PC-9 (cell line): ENCODE data around the gene TSPEAR. TPM values are rescaled to one million over a fixed set of nuclear protein-coding genes. Genes with fewer than 3 reads are reported as not detected.

Experiments used
- BruUV-seq: library from RNA; stranded (reverse); fragments of 400-500 nt; replicated peaks from 2 replicates; lab custom pipeline; 2021; lab: Mats Ljungman, UMichigan
- CTCF ChIA-PET: fragments of 300-600 bp; sonication (Branson Sonifier 250); formaldehyde crosslinking; loops from one replicate; lab custom pipeline; 2022; ENCODE audit warnings: antibody characterized with exemption; lab: Charles Lee
- POLR2A ChIA-PET: fragments of 300-600 bp; sonication (Branson Sonifier 250); formaldehyde crosslinking; loops from one replicate; lab custom pipeline; 2022; ENCODE audit warnings: antibody characterized with exemption; ENCODE audit not compliant: unreplicated experiment; lab: Charles Lee
- DNase-seq, 2 experiments: peaks; one replicate each; pipeline versions ENCODE4 v3.0.0 to v3.0.0-alpha.2; 2015 to 2022; ENCODE audit warnings: mixed read lengths in 1 of 2
- H2AFZ ChIP-seq: fragments of 200-600 bp; sonication (generic); 2 replicates; pipeline ENCODE4 v1.8.1; 2017; ENCODE audit warnings: antibody characterized with exemption
- H3F3A ChIP-seq: fragments of 200-600 bp; sonication (generic); 2 replicates; pipeline ENCODE4 v1.8.1; 2017; ENCODE audit warnings: antibody characterized with exemption, mild to moderate bottlenecking, low read depth; ENCODE audit not compliant: insufficient read depth
- H3K27ac ChIP-seq: fragments of 200-600 bp; sonication (generic); 2 replicates; pipeline ENCODE4 v1.6.1; 2016; ENCODE audit warnings: mixed run types
- H3K27me3 ChIP-seq: fragments of 200-600 bp; sonication (generic); 2 replicates; pipeline ENCODE4 v1.6.1; 2016; ENCODE audit warnings: low read depth, mixed run types; ENCODE audit not compliant: insufficient read depth
- H3K36me3 ChIP-seq: fragments of 200-600 bp; sonication (generic); 2 replicates; pipeline ENCODE4 v1.6.1; 2016; ENCODE audit warnings: low read depth, mixed run types
- H3K4me1 ChIP-seq: fragments of 200-600 bp; sonication (generic); replicated peaks from 2 replicates; pipeline ENCODE4 v1.6.1; 2016; ENCODE audit warnings: mixed run types; ENCODE audit not compliant: insufficient read depth
- H3K4me2 ChIP-seq: fragments of 200-600 bp; sonication (generic); 2 replicates; pipeline ENCODE4 v1.6.1; 2017; ENCODE audit warnings: mixed run types
- H3K4me3 ChIP-seq: fragments of 200-600 bp; sonication (generic); 2 replicates; pipeline ENCODE4 v1.6.1; 2016; ENCODE audit warnings: mixed run types
- H3K79me2 ChIP-seq: fragments of 200-600 bp; sonication (generic); 2 replicates; pipeline ENCODE4 v1.6.1; 2017; ENCODE audit warnings: low read depth, mixed run types
- H3K9me2 ChIP-seq: fragments of 200-600 bp; sonication (generic); 2 replicates; pipeline ENCODE4 v1.8.1; 2017; ENCODE audit warnings: mild to moderate bottlenecking; ENCODE audit not compliant: insufficient read depth
- H3K9me3 ChIP-seq: fragments of 200-600 bp; sonication (generic); 2 replicates; pipeline ENCODE4 v1.8.1; 2016; ENCODE audit warnings: low read depth; ENCODE audit not compliant: insufficient read depth
- H4K20me1 ChIP-seq: fragments of 200-600 bp; sonication (generic); 2 replicates; pipeline ENCODE4 v1.8.1; 2017; ENCODE audit not compliant: insufficient read depth
- CTCF ChIP-seq: fragments of 200-600 bp; sonication (generic); conservative IDR thresholded peaks from 2 replicates; pipeline ENCODE4 v1.6.1; 2017; ENCODE audit warnings: mixed run types, antibody characterized with exemption, mild to moderate bottlenecking, moderate library complexity
- EZH2 ChIP-seq: fragments of 200-600 bp; sonication (generic); IDR thresholded peaks from 2 replicates; pipeline ENCODE4 v1.8.0; 2017; ENCODE audit warnings: antibody characterized with exemption, low read depth
- intact Hi-C: fragments of 100-400 bp; cut with micrococcal nuclease; formaldehyde crosslinking; loops from one replicate; pipeline ENCODE4 v1.10.0; 2022; ENCODE audit not compliant: unreplicated experiment
- total RNA-seq: library from RNA; stranded (reverse); gene quantifications from 2 replicates; pipeline ENCODE4 v1.2.3, GENCODE V29; 2021

The TSPEAR gene
- total RNA-seq, 1 experiment from 2014 or later = not detected

GRCh38 chr21:44702111-44702972, 9.0 kb downstream of the TSPEAR start:
- intact Hi-C loops = no loop called here
- DNase-seq = no peak
- ChIA-PET POLR2A (no interaction called here), CTCF (no interaction called here)
- Histone ChIP-seq H4K20me1 (no peaks in the 10 kb centered on the region), H3K9me3 (no peaks in the 10 kb centered on the region), H3K79me2 (no peaks in the 10 kb centered on the region), H3K27ac (no peak overlapping the region), H3K36me3 (no peaks in the 10 kb centered on the region), H3K27me3 (peaks cover 72% of the 10 kb centered on the region), H2AFZ (no peak overlapping the region), H3K9me2 (no peaks in the 10 kb centered on the region), H3F3A (no peaks in the 10 kb centered on the region), H3K4me2 (no peak overlapping the region), H3K4me1 (no peaks in the 10 kb centered on the region), H3K4me3 (no peak overlapping the region)
- no peak for TF ChIP-seq EZH2
- TF ChIP-seq CTCF = no peak
- BruUV-seq = no TSS peak

GRCh38 chr21:44701541-44701940, 9.8 kb downstream of the TSPEAR start:
- no peaks in the 10 kb centered on the region for H3K4me1 ChIP-seq
- no peaks in the 10 kb centered on the region for H3K36me3 ChIP-seq

GRCh38 chr21:44701023-44701400, 10.4 kb downstream of the TSPEAR start:
- no peaks in the 10 kb centered on the region for H3K79me2 ChIP-seq
- no peak for DNase-seq
- ChIA-PET CTCF (no interaction called here), POLR2A (no interaction called here)
- H3K27me3 ChIP-seq = peaks cover 76% of the 10 kb centered on the region
- intact Hi-C loops = no loop called here
- H3K4me1 ChIP-seq = no peaks in the 10 kb centered on the region
- no peak for TF ChIP-seq CTCF
- no peak for TF ChIP-seq EZH2
- no peak overlapping the region for H3K27ac ChIP-seq
- no peak overlapping the region for H2AFZ ChIP-seq
- H3K36me3 ChIP-seq = no peaks in the 10 kb centered on the region
- no peaks in the 10 kb centered on the region for H3K9me3 ChIP-seq
- H3K4me3 ChIP-seq = no peak overlapping the region
- no peaks in the 10 kb centered on the region for H3F3A ChIP-seq
- no TSS peak for BruUV-seq
- no peaks in the 10 kb centered on the region for H4K20me1 ChIP-seq
- H3K9me2 ChIP-seq = no peaks in the 10 kb centered on the region
- no peak overlapping the region for H3K4me2 ChIP-seq

More at GRCh38 chr21:44701541-44701940, 9.8 kb downstream of the TSPEAR start:
- no peak for DNase-seq
- Histone ChIP-seq H3K9me2 (no peaks in the 10 kb centered on the region), H3K27me3 (peaks cover 73% of the 10 kb centered on the region), H3K4me2 (no peak overlapping the region), H3K79me2 (no peaks in the 10 kb centered on the region), H3K4me3 (no peak overlapping the region), H4K20me1 (no peaks in the 10 kb centered on the region), H3F3A (no peaks in the 10 kb centered on the region), H3K27ac (no peak overlapping the region), H2AFZ (no peak overlapping the region), H3K9me3 (no peaks in the 10 kb centered on the region)
- CTCF ChIA-PET = no interaction called here
- no peak for TF ChIP-seq CTCF
- no peak for TF ChIP-seq EZH2
- intact Hi-C loops = no loop called here
- POLR2A ChIA-PET = no interaction called here
- no TSS peak for BruUV-seq
